ENCODE results near the gene LCA5L. TPM values are rescaled to one million over a fixed set of nuclear protein-coding genes. Genes with fewer than 3 reads are reported as not detected.

LCA5L gene
- total RNA-seq, 1 experiment from 2014 or later = 0.46 TPM

DNA sequence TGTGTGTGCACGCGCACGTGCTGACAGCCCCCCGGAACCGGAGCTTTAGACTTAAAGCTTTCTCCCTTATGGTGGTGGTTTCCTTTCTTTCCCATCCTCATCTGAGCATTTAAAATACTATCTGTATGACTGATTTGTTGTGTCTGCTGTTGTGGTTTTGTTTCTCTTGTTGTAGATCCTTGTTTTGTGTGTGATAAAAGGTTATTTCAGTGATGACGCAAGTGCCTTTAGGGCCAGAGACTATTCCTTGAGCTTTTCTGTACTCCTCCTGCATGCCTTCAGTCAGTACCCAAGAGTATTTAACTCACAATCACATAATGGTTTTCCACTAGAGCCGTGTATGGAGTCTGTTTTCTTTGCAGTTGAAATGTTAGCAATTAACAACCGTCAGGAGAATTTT is 45.4 kb downstream of the LCA5L start:
- Mint-ChIP-seq H3K27ac (0 out of 7 replicates have a peak overlapping the region, but pooled peaks of 1 of the 3 experiments have one; percentile 13), H3K9me3 (no peaks in the 10 kb centered on the region), H3K4me1 (peaks cover 2 to 8% of the 10 kb centered on the region in 2 experiments; a peak in 1 of 4 replicates), H3K4me3 (no peak overlapping the region), H3K36me3 (ENCODE audit: insufficient read depth in 1 of 3, low read depth in 3 of 3) (peaks cover 9 to 15% (median 12%) of the 10 kb centered on the region in 3 experiments; a peak in 6 of 7 replicates), H3K27me3 (ENCODE audit: low read depth) (no peaks in the 10 kb centered on the region)
- Histone ChIP-seq H2BK120ac (ENCODE audit: low read depth, low read length, poor library complexity, severe bottlenecking) (no peak overlapping the region), H3K23ac (ENCODE audit: insufficient read length, low read depth, low read length) (no peak overlapping the region), H3K9ac (ENCODE audit: extremely low read depth, insufficient read length, low read length) (no peak overlapping the region), H3K9me3 (ENCODE audit: control insufficient read depth, low read depth, low read length) (no peaks in the 10 kb centered on the region), H4K20me1 (ENCODE audit: control insufficient read depth, insufficient read depth, insufficient read length) (no peaks in the 10 kb centered on the region), H2BK15ac (ENCODE audit: low read depth, low read length) (no peak overlapping the region), H2BK20ac (ENCODE audit: low read depth, low read length, poor library complexity, severe bottlenecking) (no peak overlapping the region), H3K4me2 (ENCODE audit: insufficient read depth, insufficient read length, low read length) (no peak overlapping the region), H3K56ac (ENCODE audit: insufficient read length, low read depth, low read length) (no peak overlapping the region), H3K14ac (ENCODE audit: insufficient read depth, low read length) (no peak overlapping the region), H2BK5ac (ENCODE audit: insufficient read length, low read length) (no peak overlapping the region), H4K5ac (ENCODE audit: insufficient read length, low read depth, low read length) (no peak overlapping the region), H3K4me1 (ENCODE audit: insufficient read depth, low read length) (no peaks in the 10 kb centered on the region), H3K4ac (ENCODE audit: low read depth, low read length) (no peak overlapping the region), H3K18ac (ENCODE audit: insufficient read length, low read depth, low read length) (no peak overlapping the region), H3K79me2 (ENCODE audit: insufficient read depth, low read length) (no peaks in the 10 kb centered on the region), H3K27me3 (ENCODE audit: insufficient read depth, low read length) (no peaks in the 10 kb centered on the region), H3K27ac (ENCODE audit: insufficient read length, low read depth, low read length) (no peak overlapping the region), H4K91ac (ENCODE audit: insufficient read length, low read depth, low read length) (no peak overlapping the region), H4K8ac (replicated peaks; ENCODE audit: insufficient read length, low read depth, low read length) (no peak overlapping the region), H3K23me2 (ENCODE audit: insufficient read length, low read depth, low read length, poor library complexity, severe bottlenecking) (no peaks in the 10 kb centered on the region), H3T11ph (ENCODE audit: low read length) (no peak overlapping the region), H2AK5ac (ENCODE audit: insufficient read length, low read length) (no peak overlapping the region), H3K79me1 (ENCODE audit: insufficient read depth, low read depth, low read length, poor library complexity, severe bottlenecking) (no peaks in the 10 kb centered on the region), H2AFZ (ENCODE audit: low read length) (no peak overlapping the region), H2BK12ac (ENCODE audit: insufficient read length, low read depth, low read length) (no peak overlapping the region)
- DNase-seq = no peak
- TF ChIP-seq, protein P1, sequence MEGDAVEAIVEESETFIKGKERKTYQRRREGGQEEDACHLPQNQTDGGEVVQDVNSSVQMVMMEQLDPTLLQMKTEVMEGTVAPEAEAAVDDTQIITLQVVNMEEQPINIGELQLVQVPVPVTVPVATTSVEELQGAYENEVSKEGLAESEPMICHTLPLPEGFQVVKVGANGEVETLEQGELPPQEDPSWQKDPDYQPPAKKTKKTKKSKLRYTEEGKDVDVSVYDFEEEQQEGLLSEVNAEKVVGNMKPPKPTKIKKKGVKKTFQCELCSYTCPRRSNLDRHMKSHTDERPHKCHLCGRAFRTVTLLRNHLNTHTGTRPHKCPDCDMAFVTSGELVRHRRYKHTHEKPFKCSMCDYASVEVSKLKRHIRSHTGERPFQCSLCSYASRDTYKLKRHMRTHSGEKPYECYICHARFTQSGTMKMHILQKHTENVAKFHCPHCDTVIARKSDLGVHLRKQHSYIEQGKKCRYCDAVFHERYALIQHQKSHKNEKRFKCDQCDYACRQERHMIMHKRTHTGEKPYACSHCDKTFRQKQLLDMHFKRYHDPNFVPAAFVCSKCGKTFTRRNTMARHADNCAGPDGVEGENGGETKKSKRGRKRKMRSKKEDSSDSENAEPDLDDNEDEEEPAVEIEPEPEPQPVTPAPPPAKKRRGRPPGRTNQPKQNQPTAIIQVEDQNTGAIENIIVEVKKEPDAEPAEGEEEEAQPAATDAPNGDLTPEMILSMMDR (conservative IDR thresholded peaks at IDR 0.05) = no peak
- no CpG with 5 or more reads among the region's 8 CpGs for WGBS (ENCODE audit: extremely low coverage, insufficient read length, low lambda C conversion rate)

Data from H9 (cell line).